Stimulated activated CD8-positive, alpha-beta memory T cell treated with anti-CD3 and anti-CD28 coated beads, Interleukin-15, amount 100 ng/mL, for 24 hours (primary cell): ENCODE data around the gene SLC26A3.
A peak's percentile ranks its signal among the peaks of the same experiment; 100 is the strongest.

ENCODE experiments used
- DNase-seq: peaks from one replicate; pipeline ENCODE4 v3.0.0-alpha.2; 2020; ENCODE audit warnings: low read depth

Gene SLC26A3

GRCh38 chr7:107744345-107744750 lies 58.7 kb downstream of the SLC26A3 start:
- no peak for DNase-seq

- peak; percentile 91 for DNase-seq
Measured at GRCh38 chr7:107743567-107744344, 59.3 kb downstream of the SLC26A3 start, which contains the start of gene CBLL1. Gene CBLL1, plus strand, starts transcription at chr7:107744142. Its CDS starts 22 bp downstream, at chr7:107744164.

DNA sequence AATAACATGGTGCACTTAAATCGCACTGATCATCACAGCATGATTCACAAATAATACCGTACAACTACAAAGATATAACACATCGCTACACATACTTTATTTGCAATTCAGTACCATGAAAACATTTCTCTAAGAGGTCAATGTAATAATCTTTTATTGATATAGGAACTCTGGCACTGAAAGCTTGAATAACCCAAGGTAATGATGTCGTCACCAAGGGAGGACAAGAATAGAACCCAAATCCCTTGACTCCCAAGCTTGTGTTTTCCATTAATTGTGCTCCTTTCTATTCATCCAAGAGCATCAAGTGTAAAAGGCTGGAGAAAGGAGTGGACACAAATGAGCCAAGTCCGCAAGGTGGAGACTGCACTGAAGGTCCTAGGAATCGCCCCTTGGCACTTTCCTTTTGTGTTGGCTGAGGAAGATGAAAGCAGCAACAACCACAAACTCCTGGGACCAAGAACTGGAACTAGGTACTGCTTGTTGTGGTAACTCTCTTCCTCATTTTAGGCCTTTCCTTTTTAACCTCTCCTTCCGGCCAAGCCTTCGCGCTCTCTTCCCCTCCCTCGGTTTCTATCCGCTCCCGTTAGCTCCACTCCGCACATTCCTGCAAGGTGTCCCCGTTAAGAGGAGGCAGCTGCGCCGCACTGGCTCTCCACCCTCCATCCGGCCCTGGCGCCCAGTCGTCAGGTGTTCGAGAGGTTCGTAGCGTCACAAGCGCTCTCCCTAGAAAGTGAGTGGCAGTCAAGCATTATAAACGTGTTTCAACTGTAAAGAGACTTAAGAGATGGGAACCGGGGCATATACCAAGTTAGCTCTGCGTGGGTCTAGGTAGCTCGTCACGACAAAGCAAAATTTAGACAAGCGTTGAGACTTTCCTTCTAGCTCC lies 60.1 kb downstream of the SLC26A3 start:
- no peak for DNase-seq

DNA sequence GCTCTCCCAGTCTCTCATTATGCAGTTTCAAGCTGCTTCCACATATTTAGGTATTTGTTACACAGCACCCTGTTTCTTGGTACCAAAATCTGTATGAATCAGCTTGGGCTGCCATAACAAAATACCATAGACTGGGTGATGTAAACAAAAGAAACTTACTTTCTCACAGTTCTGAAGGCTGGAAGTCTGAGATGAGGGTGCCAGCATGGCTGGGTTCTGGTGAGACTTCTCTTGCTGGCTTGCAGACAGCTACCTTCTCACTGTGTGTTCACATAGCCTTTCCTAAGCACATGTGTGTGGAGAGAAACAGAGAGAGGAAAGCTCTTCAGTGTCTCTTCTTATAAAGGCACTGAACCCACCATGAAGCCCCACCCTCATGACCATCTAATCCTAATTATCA lies 74.7 kb downstream of the SLC26A3 start:
- no peak for DNase-seq

- DNase-seq: no peak
Measured at GRCh38 chr7:107726356-107727130, 76.5 kb downstream of the SLC26A3 start.

GRCh38 chr7:107725138-107725740 lies 77.8 kb downstream of the SLC26A3 start:
- DNase-seq: no peak

DNA sequence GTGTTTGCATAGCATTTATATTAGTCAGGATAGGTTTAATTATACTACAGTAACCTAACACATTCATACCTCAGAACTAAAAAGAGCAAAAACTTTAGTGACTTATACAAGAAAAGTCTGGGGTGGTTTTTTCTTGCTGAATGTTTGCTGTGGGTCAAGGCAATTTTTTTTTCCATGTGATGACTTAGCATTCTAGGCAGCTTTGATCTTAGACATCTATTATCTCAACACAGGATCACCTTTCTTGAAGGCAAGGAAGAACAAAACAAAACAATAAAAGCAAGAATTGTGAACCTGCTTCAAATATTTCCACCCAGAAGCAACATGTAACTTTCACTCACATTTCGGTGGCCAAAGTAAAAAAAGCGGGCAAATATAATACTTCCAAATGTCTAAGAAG lies 79.8 kb downstream of the SLC26A3 start:
- DNase-seq: no peak

DNA sequence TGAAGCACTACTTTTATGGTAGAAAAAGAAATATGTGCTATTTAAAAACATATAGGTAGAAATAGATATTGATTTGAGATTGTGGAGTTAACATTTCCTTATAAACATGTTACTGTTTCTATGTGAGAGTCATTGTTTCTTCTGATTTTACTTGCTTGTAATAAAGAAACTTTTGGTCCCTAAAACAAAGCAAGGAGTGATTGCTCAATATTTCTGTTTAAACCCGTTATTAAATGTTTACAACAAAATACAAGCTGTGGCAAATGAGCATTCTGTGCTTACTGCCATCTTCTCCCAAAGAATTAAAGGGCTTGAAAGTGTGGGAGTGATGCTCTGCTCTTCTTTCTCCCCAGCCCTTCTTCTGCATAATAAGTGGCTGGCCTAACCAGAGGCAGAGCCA lies 81.7 kb downstream of the SLC26A3 start:
- DNase-seq: no peak

DNA sequence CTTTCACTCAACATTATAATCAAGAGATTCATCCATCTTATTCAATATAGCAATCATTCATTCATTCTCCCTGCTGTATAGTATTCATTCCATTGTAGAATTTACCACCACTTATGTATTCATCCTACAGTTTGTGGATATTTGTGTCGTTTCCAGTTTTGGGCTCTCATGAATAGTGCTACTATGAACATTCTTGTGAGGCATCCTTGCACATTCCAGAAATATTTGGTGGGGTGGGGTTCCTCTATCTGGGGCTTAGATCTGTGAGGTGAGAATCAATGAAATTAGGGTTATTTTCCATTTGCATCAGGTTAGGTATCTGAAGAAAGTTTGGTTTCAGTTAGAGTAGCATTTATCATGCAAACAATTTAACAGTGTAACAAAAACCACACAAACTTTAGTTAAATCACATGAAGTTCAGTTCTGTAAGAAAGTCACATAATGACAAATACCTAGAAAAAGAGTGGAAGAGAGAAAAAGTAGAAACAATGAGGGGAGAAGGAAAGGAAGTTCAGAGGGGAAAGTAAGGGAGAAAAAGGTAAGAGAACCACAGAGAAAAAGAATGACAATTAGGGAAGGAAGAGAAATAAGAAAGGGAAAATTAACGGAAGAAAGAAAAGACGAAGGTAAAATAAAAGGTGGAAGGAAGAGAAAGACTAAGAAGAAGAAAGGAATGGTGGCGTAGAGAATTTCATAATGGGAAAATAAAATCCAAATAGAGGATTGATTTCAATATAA lies 84.4 kb downstream of the SLC26A3 start:
- DNase-seq: no peak

DNA sequence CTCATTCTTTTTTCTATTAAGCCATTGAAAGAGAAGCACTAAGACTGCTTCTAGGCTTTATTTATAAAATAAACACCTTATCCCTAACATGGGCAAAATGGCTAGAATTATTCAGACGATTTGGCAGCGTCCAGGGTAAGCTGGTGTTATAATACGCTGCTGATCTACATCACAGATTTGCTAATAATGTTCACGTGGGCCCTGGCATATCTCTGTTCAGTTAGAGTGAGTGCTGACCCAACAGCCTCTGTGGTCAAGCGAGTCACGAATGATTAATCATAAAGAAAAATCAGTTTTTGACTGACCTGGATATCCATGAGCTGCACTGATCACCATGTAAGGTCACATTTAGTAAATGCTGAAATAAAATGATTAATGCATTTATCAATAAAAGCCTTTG lies 87.5 kb downstream of the SLC26A3 start:
- no peak for DNase-seq
